Gastroesophageal sphincter (tissue), 4 donors: ENCODE measurements around the gene TNS1. TPM values are rescaled to one million over a fixed set of nuclear protein-coding genes. Genes with fewer than 3 reads are reported as not detected.

Experiments used
- ATAC-seq: fragments of 150-250 bp; one replicate; pipeline ENCODE4 v1.9.1; 2016; ENCODE audit warnings: mild to moderate bottlenecking, moderate library complexity
- H3K27ac ChIP-seq, 4 donors: fragments of 200-600 bp; sonication (generic) in 3 of 4; 1 replicate in 3 of 4; 2 replicates in 1 of 4; pipeline ENCODE4 v1.5.1; 2016 to 2019
- H3K27me3 ChIP-seq: fragments of 200-600 bp; sonication (generic); one replicate; pipeline ENCODE4 v1.5.1; 2019
- H3K36me3 ChIP-seq, 2 donors: fragments of 200-600 bp; sonication (generic); one replicate each; pipeline ENCODE4 v1.5.1; 2019; ENCODE audit warnings: control low read depth in 1 of 2
- H3K4me1 ChIP-seq, 3 donors: fragments of 200-600 bp; sonication (generic); 1 replicate in 2 of 3; 2 replicates in 1 of 3; pipeline ENCODE4 v1.5.1; 2016 to 2019; ENCODE audit warnings: control low read depth in 2 of 3
- H3K4me3 ChIP-seq, 2 donors: fragments of 200-600 bp; sonication (generic); one replicate each; pipeline ENCODE4 v1.5.1; 2019; ENCODE audit warnings: mild to moderate bottlenecking in 1 of 2, moderate library complexity in 1 of 2
- H3K9me3 ChIP-seq, 3 donors: fragments of 200-600 bp; sonication (generic); one replicate each; pipeline ENCODE4 v1.5.1; 2017 to 2019; ENCODE audit warnings: control low read depth in 2 of 3
- CTCF ChIP-seq, 4 experiments: fragments of 200-600 bp in 2 of 4; fragments of 450-650 bp in 2 of 4; sonication (generic) in 1 of 4; IDR thresholded peaks; one replicate each; pipeline ENCODE4 v1.5.1; 2017 to 2019; ENCODE audit warnings: antibody characterized with exemption in 4 of 4, mild to moderate bottlenecking in 2 of 4, moderate library complexity in 2 of 4
- EP300 ChIP-seq: sonication (generic); formaldehyde crosslinking; IDR thresholded peaks from one replicate; pipeline ENCODE4 v1.6.1; 2017; ENCODE audit warnings: antibody characterized with exemption, mild to moderate bottlenecking
- POLR2A ChIP-seq, 2 donors: fragments of 450-650 bp; IDR thresholded peaks; one replicate each; pipeline ENCODE4 v1.6.1; 2017; ENCODE audit warnings: antibody characterized with exemption in 2 of 2, mild to moderate bottlenecking in 2 of 2, moderate library complexity in 1 of 2
- POLR2AphosphoS5 ChIP-seq: sonication (generic); formaldehyde crosslinking; IDR thresholded peaks from one replicate; pipeline ENCODE4 v1.6.1; 2017; ENCODE audit warnings: antibody characterized with exemption
- WGBS, 2 donors: methylation state at CpG; one replicate each; pipeline ENCODE4 v1.1.5; 2018; ENCODE audit warnings: low coverage in 1 of 2; 5-methylcytosine and 5-hydroxymethylcytosine counted together
- total RNA-seq, 4 donors: library from RNA; depleted of rRNA; stranded (reverse); fragments of >200 nt; gene quantifications; one replicate each; pipeline ENCODE4 v1.1.0, GENCODE V29; 2016

The TNS1 gene
- total RNA-seq, 4 donors from 2014 or later = 825 to 2,193 (median 1,462) TPM

GRCh38 chr2:217845301-217845700 lies 157.5 kb downstream of the TNS1 start:
- TF ChIP-seq POLR2A (IDR thresholded peaks at IDR 0.05) (no peak), CTCF (IDR thresholded peaks at IDR 0.05) (no peak), EP300 (no peak), POLR2AphosphoS5 (no peak)
- Histone ChIP-seq H3K4me3 (no peak overlapping the region), H3K27ac (peak overlapping the region in 3 of 4 donors; percentile 90 to 93 (median 91)), H3K4me1 (peaks cover 11 to 100% (median 59%) of the 10 kb centered on the region in 3 donors), H3K27me3 (no peaks in the 10 kb centered on the region), H3K9me3 (peaks cover 0 to 5% (median 0%) of the 10 kb centered on the region in 3 donors), H3K36me3 (peaks cover 0 to 91% of the 10 kb centered on the region in 2 donors)
- WGBS, 2 donors = 86 to 100% methylated on average over 1 of the region's 1 CpG
- no peak for ATAC-seq

GRCh38 chr2:217844696-217845095 lies 158.1 kb downstream of the TNS1 start:
- Histone ChIP-seq H3K9me3 (peaks cover 0 to 5% (median 0%) of the 10 kb centered on the region in 3 donors), H3K27ac (peak overlapping the region; percentile 7 to 93 (median 90)), H3K4me1 (peaks cover 11 to 100% (median 59%) of the 10 kb centered on the region in 3 donors), H3K36me3 (peaks cover 0 to 93% of the 10 kb centered on the region in 2 donors), H3K4me3 (no peak overlapping the region), H3K27me3 (no peaks in the 10 kb centered on the region)
- TF ChIP-seq EP300 = no peak
- TF ChIP-seq POLR2A (IDR thresholded peaks at IDR 0.05) = no peak
- TF ChIP-seq CTCF (IDR thresholded peaks at IDR 0.05) = no peak
- TF ChIP-seq POLR2AphosphoS5 = no peak
- ATAC-seq = no peak
- WGBS, 2 donors = 100% methylated on average over 1 of the region's 1 CpG; no CpG with 5 or more reads in 1 of the 2 donors

GRCh38 chr2:217843324-217843723 lies 159.5 kb downstream of the TNS1 start:
- TF ChIP-seq EP300 (no peak), POLR2A (IDR thresholded peaks at IDR 0.05) (no peak), POLR2AphosphoS5 (peak; percentile 20), CTCF (IDR thresholded peaks at IDR 0.05) (no peak)
- WGBS, 2 donors = 11 to 40% methylated on average over 1 of the region's 1 CpG
- Histone ChIP-seq H3K4me3 (no peak overlapping the region), H3K27ac (peak overlapping the region in 3 of 4 donors; percentile 90 to 93 (median 91)), H3K4me1 (peaks cover 11 to 100% (median 68%) of the 10 kb centered on the region in 3 donors), H3K27me3 (no peaks in the 10 kb centered on the region), H3K9me3 (peaks cover 0 to 5% (median 0%) of the 10 kb centered on the region in 3 donors), H3K36me3 (peaks cover 0 to 84% of the 10 kb centered on the region in 2 donors)
- ATAC-seq = no peak

- H3K36me3 ChIP-seq = peaks cover 0 to 71% of the 10 kb centered on the region in 2 donors
- 52 to 60% methylated on average over 1 to 2 of the region's 2 CpGs for WGBS, 2 donors
- no peak for ATAC-seq
- no peaks in the 10 kb centered on the region for H3K27me3 ChIP-seq
- peaks cover 0 to 5% (median 0%) of the 10 kb centered on the region in 3 donors for H3K9me3 ChIP-seq
- H3K4me1 ChIP-seq = peaks cover 15 to 100% (median 72%) of the 10 kb centered on the region in 3 donors
- no peak overlapping the region for H3K4me3 ChIP-seq
- TF ChIP-seq CTCF (IDR thresholded peaks at IDR 0.05) (no peak), POLR2AphosphoS5 (no peak), EP300 (no peak), POLR2A (IDR thresholded peaks at IDR 0.05) (no peak)
- peak overlapping the region; percentile 4 to 93 (median 90) for H3K27ac ChIP-seq
These were observed 160.8 kb downstream of the TNS1 start for GRCh38 chr2:217842017-217842416.

DNA sequence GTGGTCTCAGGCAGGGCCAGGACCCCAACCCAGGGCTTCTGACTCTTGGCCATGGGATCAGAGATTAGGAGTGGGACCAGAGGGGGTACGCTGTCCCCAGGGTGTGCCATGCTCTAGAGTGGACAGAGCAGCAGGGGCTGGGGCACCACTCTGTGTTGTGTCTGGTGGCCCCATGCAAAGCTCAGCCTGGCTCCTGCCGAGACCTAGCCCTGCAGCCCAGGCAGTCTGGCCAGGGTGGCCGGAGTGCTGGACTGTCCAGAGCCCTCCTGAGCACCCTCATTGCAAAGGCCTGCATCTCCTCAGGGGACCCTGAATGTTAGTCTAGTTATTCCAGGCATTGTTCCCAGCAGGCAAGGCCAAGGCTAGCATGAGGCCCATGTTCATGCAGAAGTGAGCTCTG lies 162.3 kb downstream of the TNS1 start:
- H3K36me3 ChIP-seq = peaks cover 0 to 64% of the 10 kb centered on the region in 2 donors
- H3K27ac ChIP-seq = peak overlapping the region in 3 of 4 donors; percentile 90 to 93 (median 91)
- TF ChIP-seq POLR2A (IDR thresholded peaks at IDR 0.05) = no peak
- peaks cover 15 to 100% (median 83%) of the 10 kb centered on the region in 3 donors for H3K4me1 ChIP-seq
- peaks cover 0 to 5% (median 0%) of the 10 kb centered on the region in 3 donors for H3K9me3 ChIP-seq
- no peak for ATAC-seq
- WGBS, 2 donors = 20 to 47% methylated on average over 1 to 2 of the region's 3 CpGs
- no peaks in the 10 kb centered on the region for H3K27me3 ChIP-seq
- no peak overlapping the region for H3K4me3 ChIP-seq
